SU-DHL-6 (cell line): ENCODE results near the gene TRIM40.

Experiments used
- H2AFZ ChIP-seq: fragments of 200-600 bp; sonication (generic); 2 replicates; pipeline ENCODE4 v1.6.1; 2014; ENCODE audit warnings: low read depth, mild to moderate bottlenecking, moderate library complexity, mixed read lengths, antibody characterized with exemption, low read length; ENCODE audit not compliant: severe bottlenecking
- H3F3A ChIP-seq: fragments of 200-600 bp; shearing (Covaris generic); 2 replicates; pipeline ENCODE4 v1.6.0; 2016; ENCODE audit warnings: antibody characterized with exemption, mild to moderate bottlenecking; ENCODE audit not compliant: insufficient read depth
- H3K27ac ChIP-seq: fragments of 200-600 bp; sonication (generic); 2 replicates; pipeline ENCODE4 v1.5.1; 2016; ENCODE audit warnings: low read depth, mild to moderate bottlenecking, low read length, moderate library complexity, mixed read lengths
- H3K27me3 ChIP-seq: fragments of 200-600 bp; sonication (generic), shearing (Covaris generic); 2 replicates; pipeline ENCODE4 v1.6.0; 2014; ENCODE audit warnings: mild to moderate bottlenecking, low read length
- H3K36me3 ChIP-seq: fragments of 200-600 bp; sonication (generic); 2 replicates; pipeline ENCODE4 v1.6.1; 2014; ENCODE audit warnings: mild to moderate bottlenecking, low read length, mixed read lengths
- H3K4me2 ChIP-seq: fragments of 300-600, 200-600 bp; shearing (Covaris generic), sonication (generic); 2 replicates; pipeline ENCODE4 v1.6.0; 2014; ENCODE audit warnings: low read length, low read depth, mild to moderate bottlenecking; ENCODE audit not compliant: poor library complexity, severe bottlenecking
- H3K4me3 ChIP-seq: fragments of 200-600 bp; sonication (generic); 2 replicates; pipeline ENCODE4 v1.5.1; 2014; ENCODE audit warnings: antibody characterized with exemption, low read length, mild to moderate bottlenecking, mixed read lengths; ENCODE audit not compliant: insufficient read depth, poor library complexity, severe bottlenecking
- H3K79me2 ChIP-seq: fragments of 200-600 bp; sonication (generic); 2 replicates; pipeline ENCODE4 v1.6.1; 2014; ENCODE audit warnings: mild to moderate bottlenecking, low read length, moderate library complexity; ENCODE audit not compliant: insufficient read depth
- H3K9ac ChIP-seq: fragments of 200-600 bp; sonication (generic); 2 replicates; pipeline ENCODE4 v1.7.0; 2014; ENCODE audit warnings: mild to moderate bottlenecking, low read length
- H3K9me2 ChIP-seq: fragments of 200-600 bp; sonication (generic); replicated peaks from 2 replicates; pipeline ENCODE4 v1.6.1; 2014; ENCODE audit warnings: low read length; ENCODE audit not compliant: insufficient read depth
- H3K9me3 ChIP-seq: fragments of 200-600 bp; sonication (generic); 2 replicates; pipeline ENCODE4 v1.6.1; 2014; ENCODE audit warnings: low read length, mixed read lengths; ENCODE audit not compliant: insufficient read depth
- H4K20me1 ChIP-seq: fragments of 200-600 bp; sonication (generic); 2 replicates; pipeline ENCODE4 v1.6.1; 2014; ENCODE audit warnings: low read depth, mild to moderate bottlenecking, antibody characterized with exemption, low read length, moderate library complexity, mixed read lengths
- CTCF ChIP-seq: fragments of 200-600 bp; sonication (generic); IDR thresholded peaks from one replicate; pipeline ENCODE4 v1.5.1; 2017; ENCODE audit warnings: antibody characterized with exemption, mild to moderate bottlenecking, low read length, moderate library complexity; ENCODE audit not compliant: insufficient read depth, poor library complexity, severe bottlenecking
- EZH2phosphoT487 ChIP-seq: fragments of 200-600 bp; sonication (generic), shearing (Covaris generic); conservative IDR thresholded peaks from 2 replicates; pipeline ENCODE4 v1.6.1; 2018; ENCODE audit warnings: mild to moderate bottlenecking, antibody characterized with exemption, low read length, moderate library complexity, mixed read lengths

TRIM40 gene

DNA sequence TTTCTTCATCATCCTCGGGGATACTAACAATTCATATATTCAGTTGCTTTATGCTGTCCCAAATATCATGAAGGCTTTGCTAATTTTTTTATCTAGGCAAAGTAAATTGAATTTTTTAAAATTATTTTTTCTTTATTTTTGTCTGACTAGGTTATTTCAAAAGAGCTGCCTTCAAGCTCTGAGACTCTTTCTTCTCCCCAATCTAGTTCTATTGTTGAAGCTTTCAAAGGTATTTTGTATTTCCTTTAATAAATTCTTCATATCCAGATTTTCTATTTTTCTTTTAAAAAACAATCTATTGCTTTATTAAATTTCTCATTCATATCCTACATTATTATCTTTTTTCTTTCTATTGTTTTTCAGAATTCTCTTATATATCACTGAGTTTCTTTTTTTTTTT is 44.2 kb downstream of the TRIM40 start:
- Histone ChIP-seq H3K4me2 (no peak overlapping the region), H3K79me2 (no peaks in the 10 kb centered on the region), H3K4me3 (no peak overlapping the region), H3K27ac (no peak overlapping the region), H4K20me1 (no peaks in the 10 kb centered on the region), H3K9ac (no peak overlapping the region), H3F3A (no peaks in the 10 kb centered on the region), H3K36me3 (peaks cover 4% of the 10 kb centered on the region; the same call in 1 of the 2 replicates), H2AFZ (no peak overlapping the region), H3K9me2 (no peaks in the 10 kb centered on the region), H3K9me3 (peaks cover 5% of the 10 kb centered on the region; the same call in 1 of the 2 replicates), H3K27me3 (no peaks in the 10 kb centered on the region)
- no peak for TF ChIP-seq CTCF
- no peak for TF ChIP-seq EZH2phosphoT487

- no peak for TF ChIP-seq EZH2phosphoT487
- no peak for TF ChIP-seq CTCF
- no peak overlapping the region for H2AFZ ChIP-seq
- no peak overlapping the region for H3K27ac ChIP-seq
- H3K9me3 ChIP-seq = peaks cover 4% of the 10 kb centered on the region; the same call in 1 of the 2 replicates
- H3K9ac ChIP-seq = no peak overlapping the region
- no peaks in the 10 kb centered on the region for H4K20me1 ChIP-seq
- H3K4me2 ChIP-seq = no peak overlapping the region
- peaks cover 28% of the 10 kb centered on the region; the same call in 1 of the 2 replicates for H3K36me3 ChIP-seq
- no peaks in the 10 kb centered on the region for H3K27me3 ChIP-seq
- H3K4me3 ChIP-seq = no peak overlapping the region
- 0 out of 2 replicates have a peak, but pooled peaks cover 4% of the 10 kb centered on the region for H3F3A ChIP-seq
- no peaks in the 10 kb centered on the region for H3K9me2 ChIP-seq
- no peaks in the 10 kb centered on the region for H3K79me2 ChIP-seq
These were observed 48.6 kb downstream of the TRIM40 start for GRCh38 chr6:30184417-30185031.

DNA sequence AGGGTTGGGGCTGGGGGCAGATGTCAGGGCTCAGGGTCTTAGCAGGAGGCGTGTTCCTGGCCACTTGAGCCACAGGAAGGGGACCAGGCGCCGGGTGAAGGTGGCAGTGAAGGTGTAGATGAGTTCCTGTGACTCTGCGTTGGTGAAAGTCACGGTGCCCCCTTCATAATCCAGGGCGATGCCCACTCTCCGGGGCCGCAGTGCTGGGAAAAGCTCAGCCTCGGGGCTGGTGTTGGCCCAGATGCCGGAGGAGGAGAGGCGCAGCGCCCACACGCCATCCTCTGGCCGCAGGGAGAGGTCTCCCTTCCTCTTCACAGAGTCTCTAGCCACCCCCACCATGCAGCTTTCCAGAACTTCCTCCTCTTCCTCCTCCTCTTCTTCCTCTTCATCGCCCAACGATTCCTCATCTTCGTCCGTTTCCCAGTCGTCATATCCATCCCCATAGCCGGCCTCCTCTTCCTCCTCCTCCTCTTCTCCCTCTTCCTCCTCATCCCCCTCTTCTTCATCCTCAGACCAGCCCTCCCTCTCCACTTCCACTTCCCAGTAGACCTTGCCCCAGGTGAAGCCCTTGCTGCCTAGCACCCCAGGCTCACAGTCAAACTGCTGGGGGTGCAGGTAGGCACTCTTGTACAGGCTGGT is 50.0 kb downstream of the TRIM40 start:
- TF ChIP-seq CTCF = no peak
- no peak for TF ChIP-seq EZH2phosphoT487
- H3K9me2 ChIP-seq = no peaks in the 10 kb centered on the region
- no peak overlapping the region for H3K4me3 ChIP-seq
- H3K36me3 ChIP-seq = peaks cover 23% of the 10 kb centered on the region; the same call in 1 of the 2 replicates
- H3K9me3 ChIP-seq = no peaks in the 10 kb centered on the region; the same call in 1 of the 2 replicates
- H3K27me3 ChIP-seq = no peaks in the 10 kb centered on the region
- no peak overlapping the region for H3K27ac ChIP-seq
- no peaks in the 10 kb centered on the region for H3K79me2 ChIP-seq
- no peak overlapping the region for H3K9ac ChIP-seq
- 0 out of 2 replicates have a peak, but pooled peaks cover 4% of the 10 kb centered on the region for H3F3A ChIP-seq
- H4K20me1 ChIP-seq = 0 out of 2 replicates have a peak, but pooled peaks cover 3% of the 10 kb centered on the region
- no peak overlapping the region for H2AFZ ChIP-seq
- no peak overlapping the region for H3K4me2 ChIP-seq
